Activated naive CD4-positive, alpha-beta T cell treated with anti-CD3 and anti-CD28 coated beads, Interleukin-2, amount 10 ng/mL, durations not matched to agents 7 days and 5 days (primary cell): ENCODE results near the gene BMPR2.
"Not testable (repeated sequence)": the region's sequence is repeated elsewhere in the genome, so short reads cannot be mapped to it uniquely, and the experiment has no call there.

Experiments used
- CTCF ChIA-PET: fragments of 350-600 bp; sonication (Branson Sonifier 250); formaldehyde crosslinking; loops from one replicate; lab custom pipeline; 2021; ENCODE audit warnings: antibody characterized with exemption; lab: Charles Lee
- DNase-seq: peaks from one replicate; pipeline ENCODE4 v3.0.0-alpha.2; 2020
- H3K27ac Mint-ChIP-seq: one replicate; pipeline ENCODE4 v1.8.0; 2021; ENCODE audit warnings: mild to moderate bottlenecking, moderate library complexity, mixed read lengths
- H3K27me3 Mint-ChIP-seq: one replicate; pipeline ENCODE4 v1.8.0; 2021; ENCODE audit warnings: mild to moderate bottlenecking, mixed read lengths
- H3K36me3 Mint-ChIP-seq: one replicate; pipeline ENCODE4 v1.8.0; 2021; ENCODE audit warnings: mixed read lengths
- H3K4me1 Mint-ChIP-seq: one replicate; pipeline ENCODE4 v1.8.0; 2021; ENCODE audit warnings: mixed read lengths
- H3K4me3 Mint-ChIP-seq: one replicate; pipeline ENCODE4 v1.8.0; 2021; ENCODE audit warnings: mild to moderate bottlenecking, moderate library complexity, mixed read lengths
- H3K9me3 Mint-ChIP-seq: one replicate; pipeline ENCODE4 v1.8.0; 2021; ENCODE audit warnings: mixed read lengths

The BMPR2 gene

DNA sequence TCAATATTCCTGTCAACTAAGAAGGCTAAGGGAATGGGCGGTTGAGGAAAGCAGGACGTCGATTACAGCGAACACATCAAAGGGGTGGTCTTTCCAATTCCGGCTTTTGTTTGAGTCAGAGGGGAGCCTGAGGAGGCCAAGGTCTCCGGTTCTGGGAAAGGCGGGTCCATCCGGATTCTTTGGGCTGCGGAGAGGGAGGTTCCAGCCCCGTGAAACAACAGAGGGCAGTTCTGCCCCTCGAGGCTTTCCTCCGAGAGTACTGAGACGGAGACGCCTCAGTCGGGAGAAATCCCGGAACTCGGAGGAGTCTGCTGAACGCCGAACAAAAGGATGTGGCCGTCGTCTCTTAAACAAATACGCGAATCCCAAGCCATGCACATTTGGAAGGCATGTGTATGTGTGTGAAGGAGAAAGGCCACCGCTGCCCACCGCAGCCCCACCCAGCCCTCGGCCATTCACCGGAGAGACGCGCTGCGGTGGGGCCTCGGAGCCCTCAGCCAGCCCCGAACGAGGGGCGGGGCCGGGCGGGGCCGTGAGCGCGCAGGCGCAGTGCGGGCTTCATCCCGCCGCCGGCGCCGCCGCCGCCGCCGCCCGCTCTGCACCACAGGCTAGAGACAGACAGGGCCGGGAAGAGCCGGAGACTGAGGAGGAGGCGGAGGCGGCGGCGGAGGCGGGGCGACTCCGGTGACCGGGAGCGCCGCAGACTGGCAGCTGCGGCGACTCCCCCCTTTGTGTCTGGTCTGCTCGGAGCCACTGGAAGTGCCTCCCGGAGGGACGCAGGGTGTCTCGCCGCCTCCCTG lies at the start of gene BMPR2:
BMPR2 (plus strand) TSS at position 719 of the 800 bp plus-strand sequence. CDS start 1,148 bp downstream, outside the sequence.
- H3K27me3 Mint-ChIP-seq: peaks cover 32% of the 10 kb centered on the region
- no peaks in the 10 kb centered on the region for H3K36me3 Mint-ChIP-seq
- DNase-seq: peak; percentile 82
- H3K27ac Mint-ChIP-seq: peak within 1 kb of the TSS; percentile 87
- no peaks in the 10 kb centered on the region for H3K9me3 Mint-ChIP-seq
- CTCF ChIA-PET: no interaction called here
- H3K4me3 Mint-ChIP-seq: peak within 1 kb of the TSS; percentile 98
- peaks cover 31% of the 10 kb centered on the region for H3K4me1 Mint-ChIP-seq

DNA sequence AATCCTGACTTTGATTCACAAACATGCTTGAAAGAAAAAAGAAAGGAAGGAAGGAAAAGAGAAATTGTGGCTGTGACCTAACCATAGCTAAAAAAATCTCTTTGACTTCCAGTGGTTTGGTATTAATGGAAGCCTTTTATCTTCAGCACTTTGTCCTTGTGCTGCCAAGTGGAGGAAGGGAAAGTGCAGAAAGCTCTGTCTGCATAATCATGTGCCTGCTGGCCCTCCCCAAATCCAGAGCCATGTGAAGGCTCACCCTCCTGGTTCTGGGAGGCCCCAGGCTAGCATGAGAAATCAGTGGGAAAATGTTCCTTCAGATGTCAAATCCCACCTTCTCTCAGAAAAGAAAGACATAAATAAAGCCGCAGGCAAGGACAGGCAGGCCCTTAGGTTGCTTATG lies 48.3 kb upstream of the BMPR2 start:
- peaks cover 12% of the 10 kb centered on the region for H3K36me3 Mint-ChIP-seq
- H3K4me3 Mint-ChIP-seq: no peak overlapping the region
- no peak for DNase-seq
- H3K27me3 Mint-ChIP-seq: no peaks in the 10 kb centered on the region
- no peaks in the 10 kb centered on the region for H3K4me1 Mint-ChIP-seq
- no peaks in the 10 kb centered on the region for H3K9me3 Mint-ChIP-seq
- CTCF ChIA-PET: no interaction called here
- no peak overlapping the region for H3K27ac Mint-ChIP-seq

DNA sequence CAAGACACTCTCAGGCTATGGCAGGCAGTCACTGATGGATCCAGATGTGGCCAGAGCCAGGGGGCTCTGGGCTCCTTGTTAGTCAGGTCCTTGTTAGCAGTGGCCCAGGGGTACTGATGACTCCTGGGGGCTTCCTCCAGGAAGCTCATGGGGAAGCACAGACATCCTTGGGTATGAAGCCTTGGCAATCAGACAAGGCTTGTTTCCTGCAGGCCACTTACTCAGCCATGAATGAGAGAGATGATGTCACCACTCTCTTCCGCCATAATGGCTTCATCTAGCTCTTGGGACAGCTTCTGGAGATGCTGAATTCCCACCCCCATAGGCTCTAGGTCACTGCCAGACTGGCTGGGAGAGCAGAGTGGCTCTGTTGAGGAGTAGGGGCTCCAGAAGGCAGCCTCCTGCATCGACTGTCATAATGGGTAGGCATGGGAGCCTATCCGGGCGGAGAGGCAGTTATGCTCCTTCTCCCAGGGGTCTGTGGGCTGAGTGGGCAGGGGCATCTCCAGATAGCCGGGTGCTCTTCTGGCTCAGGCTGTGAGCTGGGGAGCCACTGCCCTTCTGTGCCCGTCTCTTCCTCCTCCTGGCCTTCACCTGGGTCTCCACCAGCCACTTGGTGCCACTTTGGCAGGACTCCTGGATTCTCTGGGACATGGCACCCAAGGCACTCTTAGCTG lies 40.2 kb upstream of the BMPR2 start:
- Mint-ChIP-seq H3K27me3 (no peaks in the 10 kb centered on the region), H3K4me1 (no peaks in the 10 kb centered on the region), H3K9me3 (no peaks in the 10 kb centered on the region), H3K36me3 (no peaks in the 10 kb centered on the region), H3K4me3 (no peak overlapping the region), H3K27ac (no peak overlapping the region)
- DNase-seq: no peak
- CTCF ChIA-PET: no interaction called here

DNA sequence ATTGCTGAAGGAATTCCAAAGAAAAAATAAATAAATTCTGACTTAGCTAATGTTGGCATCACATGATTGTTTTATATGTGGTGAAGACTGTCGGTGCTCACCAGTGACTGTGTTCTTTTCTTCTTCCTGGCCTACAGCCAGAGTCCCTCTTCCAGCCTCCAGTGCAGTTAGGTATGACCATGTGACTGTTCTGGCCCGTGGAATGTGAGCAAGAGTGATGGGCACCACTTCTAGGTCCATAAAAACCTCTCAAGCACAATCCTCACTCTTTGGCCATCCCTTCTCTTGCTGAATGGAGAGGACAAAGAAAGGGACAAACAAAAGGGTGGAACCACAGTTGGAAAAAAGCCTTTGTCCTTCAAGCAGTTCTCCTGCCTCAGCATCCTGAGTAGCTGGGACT lies 39.0 kb upstream of the BMPR2 start:
- no peaks in the 10 kb centered on the region for H3K4me1 Mint-ChIP-seq
- no peaks in the 10 kb centered on the region for H3K27me3 Mint-ChIP-seq
- H3K27ac Mint-ChIP-seq: no peak overlapping the region
- DNase-seq: no peak
- CTCF ChIA-PET: no interaction called here
- H3K4me3 Mint-ChIP-seq: no peak overlapping the region
- H3K9me3 Mint-ChIP-seq: no peaks in the 10 kb centered on the region
- H3K36me3 Mint-ChIP-seq: no peaks in the 10 kb centered on the region

DNA sequence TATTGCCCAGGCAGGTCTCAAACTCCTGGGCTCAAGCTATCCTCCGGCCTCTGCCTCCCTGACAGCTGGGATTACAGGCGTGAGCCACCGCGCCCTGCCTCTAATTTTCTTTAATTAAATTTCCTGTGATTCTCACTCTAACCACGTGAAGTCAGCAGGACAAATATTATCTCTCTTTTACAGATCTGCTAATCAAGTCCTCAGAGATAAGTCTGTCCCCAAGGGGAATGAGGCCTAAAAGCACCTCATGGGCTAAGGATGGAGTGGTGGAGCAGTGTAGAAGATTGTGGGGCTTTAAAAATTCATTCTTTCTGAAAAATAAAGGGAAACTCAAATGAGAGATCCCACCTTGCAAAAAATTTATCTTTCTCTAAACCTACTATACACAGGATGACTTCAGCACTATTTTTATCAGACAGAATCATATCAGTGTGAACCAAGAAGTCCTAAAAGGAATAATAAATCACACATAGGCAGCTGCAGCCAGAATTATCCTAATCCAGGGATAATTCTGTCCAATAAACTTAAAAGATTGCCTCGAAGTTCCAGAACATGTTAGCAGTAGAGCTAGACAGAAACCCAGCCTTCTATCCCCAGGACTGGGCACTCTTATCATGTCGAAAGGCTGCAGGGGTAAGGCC lies 38.3 kb upstream of the BMPR2 start:
- H3K9me3 Mint-ChIP-seq: no peaks in the 10 kb centered on the region
- H3K4me1 Mint-ChIP-seq: no peaks in the 10 kb centered on the region
- H3K36me3 Mint-ChIP-seq: no peaks in the 10 kb centered on the region

DNA sequence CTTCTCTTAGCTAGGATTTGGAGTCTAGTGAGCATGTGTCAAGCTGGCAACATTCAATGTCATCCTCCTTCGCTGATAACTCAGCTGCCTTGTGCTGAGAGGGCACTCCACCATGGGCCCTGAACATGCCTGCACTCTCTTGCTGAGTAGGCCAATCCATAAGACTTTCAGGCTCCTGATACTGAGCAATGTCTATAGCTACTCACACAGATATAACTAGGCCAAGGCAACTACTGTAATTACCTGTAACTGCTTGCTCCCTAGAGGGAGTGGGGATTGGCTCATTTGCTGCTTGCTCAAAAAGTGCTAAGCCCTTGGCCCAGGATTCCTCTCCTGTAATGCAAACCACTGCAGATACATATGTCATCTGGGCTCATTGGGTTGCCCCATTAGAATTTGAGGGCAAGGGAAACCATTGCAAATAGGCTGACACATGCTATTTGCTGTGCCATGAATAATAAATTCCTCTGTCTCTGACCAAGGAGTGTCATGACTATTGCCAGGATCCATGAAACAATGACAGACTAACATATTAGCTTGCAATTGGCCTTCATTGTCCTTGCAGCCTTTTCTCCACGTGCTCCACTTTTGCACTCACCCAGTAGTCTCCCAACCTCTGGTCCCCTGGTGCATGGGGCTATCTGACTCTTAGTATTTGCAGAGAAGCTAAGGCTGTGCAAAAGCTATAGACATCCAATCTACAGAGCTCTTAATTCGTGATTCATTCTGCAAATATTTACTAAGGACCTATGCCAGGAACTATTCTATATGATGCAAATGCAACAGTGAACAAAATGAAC lies 36.9 kb upstream of the BMPR2 start:
- CTCF ChIA-PET: interaction anchor here (1.5 kb wide), 1 partner anchor 9 kb away, joined by 3 read pairs; no protein-coding TSS in a partner anchor
- Mint-ChIP-seq H3K27ac (no peak overlapping the region), H3K4me1 (no peaks in the 10 kb centered on the region), H3K9me3 (no peaks in the 10 kb centered on the region), H3K27me3 (no peaks in the 10 kb centered on the region), H3K36me3 (no peaks in the 10 kb centered on the region), H3K4me3 (no peak overlapping the region)
- DNase-seq: no peak

More for the DNA sequence above, 38.3 kb upstream of the BMPR2 start:
- CTCF ChIA-PET: interaction anchor here (1.2 kb wide), 1 partner anchor 69 kb away, joined by 3 read pairs; no protein-coding TSS in a partner anchor
- no peaks in the 10 kb centered on the region for H3K27me3 Mint-ChIP-seq
- H3K27ac Mint-ChIP-seq: no peak overlapping the region
- no peak overlapping the region for H3K4me3 Mint-ChIP-seq
- DNase-seq: no peak

DNA sequence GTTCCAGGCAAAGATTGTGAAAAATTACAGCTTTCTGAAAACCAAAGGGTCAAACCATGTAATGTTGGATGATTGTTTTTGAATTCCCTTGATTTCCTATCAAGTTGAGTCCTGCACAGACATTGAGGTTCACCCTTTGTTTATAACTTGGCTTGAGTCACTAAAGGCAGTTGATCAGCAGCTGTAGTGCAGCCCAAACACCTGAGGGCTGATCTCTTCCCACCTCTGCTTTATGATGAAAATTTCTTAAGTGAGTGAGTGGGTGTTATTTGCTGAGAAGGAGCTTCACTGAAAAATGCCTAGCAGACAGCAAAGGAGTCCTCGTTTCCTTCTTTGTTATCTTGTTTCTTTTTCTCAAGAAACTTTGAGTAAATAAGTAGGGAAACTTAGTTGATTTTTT lies 31.9 kb upstream of the BMPR2 start:
- no peaks in the 10 kb centered on the region for H3K9me3 Mint-ChIP-seq
- H3K27me3 Mint-ChIP-seq: no peaks in the 10 kb centered on the region
- H3K4me3 Mint-ChIP-seq: no peak overlapping the region
- H3K36me3 Mint-ChIP-seq: no peaks in the 10 kb centered on the region
- H3K27ac Mint-ChIP-seq: no peak overlapping the region
- no peak for DNase-seq
- CTCF ChIA-PET: no interaction called here
- no peaks in the 10 kb centered on the region for H3K4me1 Mint-ChIP-seq

DNA sequence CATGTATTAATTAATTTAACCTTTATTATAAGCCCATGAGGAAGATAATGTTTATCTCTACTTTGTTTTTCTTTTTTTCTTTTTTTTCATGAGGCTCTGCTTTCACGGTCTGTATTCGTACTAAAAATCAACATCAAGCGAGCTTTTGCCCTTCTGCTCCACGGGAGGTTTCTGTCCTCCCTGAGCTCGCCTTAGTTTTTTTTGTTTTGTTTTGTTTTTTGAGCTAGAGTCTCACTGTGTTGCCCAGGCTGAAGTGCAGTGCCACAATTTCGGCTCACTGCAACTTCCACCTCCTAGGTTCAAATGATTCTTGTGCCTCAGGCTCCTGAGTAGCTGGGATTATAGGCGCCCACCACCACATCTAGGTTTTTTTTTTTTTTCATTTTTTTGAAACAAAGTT lies 29.9 kb upstream of the BMPR2 start:
- CTCF ChIA-PET: no interaction called here
- no peak overlapping the region for H3K27ac Mint-ChIP-seq
- H3K4me1 Mint-ChIP-seq: no peaks in the 10 kb centered on the region
- DNase-seq: no peak
- H3K4me3 Mint-ChIP-seq: no peak overlapping the region
- no peaks in the 10 kb centered on the region for H3K27me3 Mint-ChIP-seq
- no peaks in the 10 kb centered on the region for H3K9me3 Mint-ChIP-seq
- no peaks in the 10 kb centered on the region for H3K36me3 Mint-ChIP-seq

DNA sequence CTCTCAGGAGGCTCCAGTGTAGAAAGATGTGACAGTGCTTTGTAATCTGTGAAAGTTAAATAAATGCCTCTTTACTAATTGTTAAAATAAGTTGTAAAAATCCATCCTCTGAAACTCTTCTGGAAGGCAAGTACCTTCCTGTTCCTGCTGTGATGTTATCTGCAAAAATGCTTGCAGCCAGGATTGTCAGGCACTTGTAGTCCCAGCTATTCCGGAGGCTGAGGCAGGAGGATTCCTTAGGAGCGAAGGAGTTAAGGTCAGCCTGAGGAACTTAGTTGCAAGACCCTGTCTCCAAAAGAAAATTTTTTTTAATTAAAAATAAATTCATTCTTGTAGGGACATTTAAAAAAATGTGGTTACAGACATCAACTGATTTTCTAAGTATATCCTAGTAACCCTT lies 22.7 kb upstream of the BMPR2 start:
- no peaks in the 10 kb centered on the region for H3K36me3 Mint-ChIP-seq
- H3K4me1 Mint-ChIP-seq: no peaks in the 10 kb centered on the region
- H3K9me3 Mint-ChIP-seq: no peaks in the 10 kb centered on the region
- H3K27me3 Mint-ChIP-seq: no peaks in the 10 kb centered on the region
- no peak for DNase-seq
- CTCF ChIA-PET: no interaction called here
- no peak overlapping the region for H3K27ac Mint-ChIP-seq
- no peak overlapping the region for H3K4me3 Mint-ChIP-seq

DNA sequence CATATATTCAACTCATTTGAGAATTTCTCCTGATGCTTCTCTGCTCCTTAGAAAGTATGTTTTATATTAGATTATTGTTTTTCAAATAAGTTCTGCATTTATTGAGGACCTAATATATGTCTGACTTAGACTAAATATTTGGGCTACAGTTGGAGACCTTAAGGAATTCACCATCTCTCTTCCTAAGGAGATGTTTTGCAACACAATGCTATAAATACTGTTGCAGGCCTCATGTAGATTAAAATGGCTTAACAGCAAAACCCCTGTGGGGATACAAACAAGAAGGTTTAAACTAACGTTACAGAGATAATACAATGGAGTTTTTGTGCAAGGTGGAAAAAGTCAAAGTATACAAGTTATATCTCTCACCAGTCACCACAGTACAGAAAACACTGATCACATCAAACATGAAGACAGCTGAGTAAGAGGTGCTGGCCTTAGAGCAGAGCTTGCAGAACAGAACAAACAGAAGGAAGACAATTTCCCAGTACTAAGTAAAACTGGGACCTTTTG lies 20.1 kb upstream of the BMPR2 start:
- H3K27me3 Mint-ChIP-seq: no peaks in the 10 kb centered on the region
- no peaks in the 10 kb centered on the region for H3K4me1 Mint-ChIP-seq
- H3K4me3 Mint-ChIP-seq: no peak overlapping the region
- no peak overlapping the region for H3K27ac Mint-ChIP-seq
- CTCF ChIA-PET: no interaction called here
- H3K9me3 Mint-ChIP-seq: no peaks in the 10 kb centered on the region
- no peaks in the 10 kb centered on the region for H3K36me3 Mint-ChIP-seq
- DNase-seq: no peak

DNA sequence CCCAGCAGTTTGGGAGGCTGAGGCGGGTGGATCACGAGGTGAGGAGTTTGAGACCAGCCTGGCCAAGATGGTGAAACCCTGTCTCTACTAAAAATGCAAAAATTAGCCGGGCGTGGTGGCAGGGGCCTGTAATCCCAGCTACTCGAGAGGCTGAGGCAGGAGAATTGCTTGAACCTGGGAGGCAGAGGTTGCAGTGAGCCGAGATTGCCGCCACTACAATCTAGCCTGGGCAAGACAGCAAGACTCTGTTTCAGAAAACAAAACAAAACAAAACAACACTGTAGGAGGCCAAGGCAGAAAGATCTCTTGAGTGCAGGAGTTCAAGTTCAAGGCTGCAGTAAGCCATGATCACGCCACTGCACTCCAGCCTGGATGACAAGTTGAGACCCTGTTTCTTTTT lies 17.2 kb upstream of the BMPR2 start:
- H3K9me3 Mint-ChIP-seq, CTCF ChIA-PET: not testable (repeated sequence)

DNA sequence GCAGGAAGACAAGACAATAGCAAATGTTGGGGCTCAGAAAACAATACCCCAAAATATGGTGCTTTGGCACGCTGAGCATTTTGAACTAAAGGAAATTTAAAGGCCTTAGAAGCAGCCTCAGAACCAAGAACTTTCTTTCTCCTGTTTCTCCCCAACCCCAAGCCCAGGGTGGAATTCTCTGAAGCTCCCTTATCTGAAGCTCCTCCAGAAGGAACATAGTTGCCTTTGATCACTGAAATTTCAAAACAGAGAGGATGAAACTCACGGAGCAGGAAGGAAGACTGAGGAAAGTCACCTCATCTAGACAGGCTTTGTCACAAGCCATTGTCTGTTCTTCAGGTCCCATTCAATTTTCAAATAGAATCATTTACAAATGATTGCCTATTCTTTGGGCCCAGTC lies 15.5 kb upstream of the BMPR2 start:
- H3K9me3 Mint-ChIP-seq: no peaks in the 10 kb centered on the region
- no peak overlapping the region for H3K4me3 Mint-ChIP-seq
- no peaks in the 10 kb centered on the region for H3K27me3 Mint-ChIP-seq
- H3K4me1 Mint-ChIP-seq: no peaks in the 10 kb centered on the region
- DNase-seq: no peak
- H3K27ac Mint-ChIP-seq: no peak overlapping the region
- no peaks in the 10 kb centered on the region for H3K36me3 Mint-ChIP-seq
- CTCF ChIA-PET: no interaction called here

More for the DNA sequence above, 17.2 kb upstream of the BMPR2 start:
- H3K4me1 Mint-ChIP-seq, H3K36me3 Mint-ChIP-seq, H3K27ac Mint-ChIP-seq, H3K4me3 Mint-ChIP-seq, H3K27me3 Mint-ChIP-seq, DNase-seq: not testable (repeated sequence)

DNA sequence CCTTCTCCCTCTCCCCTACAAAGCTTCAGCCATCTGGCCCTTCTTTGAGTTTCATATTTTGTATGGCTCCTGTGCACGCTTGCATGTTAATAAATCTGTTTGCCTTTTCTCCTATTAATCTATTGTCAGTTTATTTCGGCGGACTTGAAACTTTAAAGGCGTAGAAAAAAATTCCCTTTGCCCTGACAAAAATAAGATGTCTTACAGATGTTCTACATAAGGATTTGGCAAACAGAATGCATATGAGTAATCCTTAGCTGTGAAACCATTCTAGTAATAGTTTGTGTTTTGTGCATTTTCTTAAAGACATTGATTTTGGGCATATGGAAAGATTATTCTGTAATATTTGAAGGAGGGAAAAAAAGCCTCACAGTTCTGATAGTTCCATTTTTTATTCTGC lies 15.0 kb upstream of the BMPR2 start:
- Mint-ChIP-seq H3K27ac (no peak overlapping the region), H3K4me3 (no peak overlapping the region), H3K36me3 (no peaks in the 10 kb centered on the region), H3K27me3 (no peaks in the 10 kb centered on the region), H3K4me1 (no peaks in the 10 kb centered on the region), H3K9me3 (no peaks in the 10 kb centered on the region)
- DNase-seq: no peak
- CTCF ChIA-PET: no interaction called here

DNA sequence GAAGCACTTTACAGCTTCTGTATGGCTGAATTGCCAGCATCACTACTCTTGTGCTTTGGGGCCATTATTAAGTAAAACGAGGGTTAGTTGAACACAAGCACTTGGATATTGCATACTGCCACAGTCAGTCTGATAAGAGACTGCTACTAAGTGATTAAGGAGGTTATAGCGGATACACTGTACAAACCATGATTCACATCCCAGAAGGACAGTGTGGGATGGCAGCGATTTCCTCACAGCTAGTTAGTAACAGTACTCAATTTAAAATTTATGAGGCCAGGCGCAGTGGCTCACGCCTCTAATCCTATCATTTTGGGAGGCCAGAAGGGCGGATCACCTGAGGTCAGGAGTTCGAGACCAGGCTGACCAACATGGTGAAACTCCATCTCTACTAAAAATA lies 2.6 kb upstream of the BMPR2 start:
- Mint-ChIP-seq H3K4me1 (peaks cover 20% of the 10 kb centered on the region), H3K9me3 (no peaks in the 10 kb centered on the region), H3K27me3 (peaks cover 32% of the 10 kb centered on the region), H3K4me3 (no peak overlapping the region), H3K36me3 (no peaks in the 10 kb centered on the region), H3K27ac (no peak overlapping the region)
- no peak for DNase-seq
- CTCF ChIA-PET: no interaction called here
